Small intestine (tissue), 7 donors: ENCODE measurements around the gene SART3. TPM values are rescaled to one million over a fixed set of nuclear protein-coding genes. Genes with fewer than 3 reads are reported as not detected.

Source experiments
- DNase-seq, 2 donors: peaks; one replicate each; pipeline versions ENCODE4 v3.0.0 to v3.0.0-alpha.2; 2013
- FAIRE-seq: peaks from 2 replicates; lab custom pipeline; 2012; peaks lifted over from hg19 to GRCh38; lab: Jason Lieb, UNC
- H3K27ac ChIP-seq, 3 donors: one replicate each; pipeline ENCODE4 v1.5.1; 2013; ENCODE audit warnings: low read length in 2 of 3, mild to moderate bottlenecking in 2 of 3, control low read depth in 1 of 3, inconsistent platforms in 1 of 3, low read depth in 1 of 3, moderate library complexity in 1 of 3
- H3K27me3 ChIP-seq, 3 donors: one replicate each; pipeline ENCODE4 v1.6.1; 2013; ENCODE audit warnings: low read length in 3 of 3, inconsistent platforms in 1 of 3; ENCODE audit not compliant: control insufficient read depth in 3 of 3, insufficient read depth in 3 of 3
- H3K36me3 ChIP-seq, 3 donors: one replicate each; pipeline ENCODE4 v1.6.1; 2013; ENCODE audit warnings: low read length in 3 of 3, inconsistent platforms in 1 of 3, low read depth in 1 of 3, mild to moderate bottlenecking in 1 of 3, moderate library complexity in 1 of 3; ENCODE audit not compliant: control insufficient read depth in 3 of 3, insufficient read depth in 2 of 3
- H3K4me1 ChIP-seq, 3 donors: one replicate each; pipeline ENCODE4 v1.6.1; 2013; ENCODE audit warnings: low read length in 2 of 3, inconsistent platforms in 1 of 3, low read depth in 1 of 3, mild to moderate bottlenecking in 1 of 3, moderate library complexity in 1 of 3; ENCODE audit not compliant: control insufficient read depth in 3 of 3, insufficient read depth in 2 of 3
- H3K4me3 ChIP-seq, 3 donors: one replicate each; pipeline ENCODE4 v1.5.1; 2013; ENCODE audit warnings: low read length in 3 of 3, control low read depth in 1 of 3, inconsistent platforms in 1 of 3, low read depth in 1 of 3, mild to moderate bottlenecking in 1 of 3, moderate library complexity in 1 of 3
- H3K9me3 ChIP-seq, 2 donors: one replicate each; pipeline ENCODE4 v1.6.1; 2013; ENCODE audit warnings: low read depth in 1 of 2, low read length in 1 of 2; ENCODE audit not compliant: control insufficient read depth in 2 of 2, insufficient read depth in 1 of 2
- WGBS, 3 donors: extraction: QIAGEN DNeasy Blood & Tissue Kit; methylation state at CpG; one replicate each; pipeline ENCODE4 v1.1.7; 2013; 5-methylcytosine and 5-hydroxymethylcytosine counted together
- polyA plus RNA-seq, 4 donors: library from polyadenylated mRNA; stranded (reverse) in 3 of 4; unstranded in 1 of 4; fragments of 200-250 nt in 3 of 4; fragments of 120-200 nt in 1 of 4; gene quantifications; one replicate each; pipeline versions ENCODE4 v1.2.1 to v1.2.3, GENCODE V29; 2013
- donor health status: healthy with polysubstance abuse.
- donor health status: control.
- donor health status: control.
- donor health status: Bipolar disorder and iron deficiency.
- donor health status: healthy.

Gene SART3
- polyA plus RNA-seq, 4 donors = 15.9 to 52.3 (median 19.6) TPM

DNA sequence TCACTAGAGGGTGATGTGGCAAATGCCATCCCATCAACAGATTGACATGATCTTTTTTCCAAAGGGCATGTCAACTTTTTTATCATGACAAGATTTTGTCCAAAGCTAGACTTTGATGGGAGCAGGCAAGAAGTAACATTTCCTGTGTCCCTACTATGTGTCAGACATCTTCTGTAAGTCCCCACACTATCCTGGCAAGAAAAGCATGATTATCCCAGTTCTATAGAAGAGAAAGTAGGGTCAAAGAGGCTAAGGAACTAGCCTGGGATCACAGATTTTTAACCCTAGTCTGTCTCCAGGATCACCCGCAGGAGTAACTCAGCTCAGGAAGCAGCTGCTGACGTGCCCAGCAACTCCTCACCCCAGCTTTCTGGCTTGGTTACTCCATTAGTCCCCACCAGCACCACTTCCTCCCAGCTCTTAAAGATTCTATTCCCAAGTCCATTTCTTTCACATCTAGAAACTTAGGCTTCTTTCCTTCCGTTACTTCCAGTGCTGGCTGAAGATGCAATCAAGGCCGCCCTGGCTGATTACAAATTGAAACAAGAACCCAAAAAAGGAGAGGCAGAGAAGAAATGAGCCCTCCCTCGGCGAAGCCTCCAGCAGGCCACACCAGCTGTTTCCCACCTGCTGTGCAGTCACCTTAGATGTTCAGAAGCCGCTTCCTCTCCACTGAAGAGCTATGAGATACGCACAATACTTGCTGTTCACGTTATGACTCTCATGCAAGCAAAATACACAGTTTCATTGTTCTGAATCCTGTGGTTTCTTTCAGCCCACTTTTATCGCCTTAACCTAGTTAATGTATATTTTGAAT, 7.6 kb upstream of the SART3 start:
- FAIRE-seq (no peak), DNase-seq (peak in 1 of 2 donors; percentile 28)
- peaks cover 0 to 5% (median 3%) of the 10 kb centered on the region in 3 donors for H3K4me1 ChIP-seq
- H3K27me3 ChIP-seq = no peaks in the 10 kb centered on the region
- H3K4me3 ChIP-seq = no peak overlapping the region
- H3K36me3 ChIP-seq = peaks cover 12 to 32% (median 20%) of the 10 kb centered on the region in 3 donors
- WGBS, 3 donors = 59 to 82% (median 60%) methylated on average over 10 of the region's 10 CpGs
- H3K9me3 ChIP-seq = no peaks in the 10 kb centered on the region
- peak overlapping the region; percentile 20 to 91 (median 41) for H3K27ac ChIP-seq

GRCh38 chr12:108567406-108568337, 6.7 kb upstream of the SART3 start:
- WGBS, 3 donors = 68 to 82% (median 74%) methylated on average over 7 of the region's 7 CpGs
- DNase-seq (no peak), FAIRE-seq (no peak)
- H3K4me1 ChIP-seq = peaks cover 0 to 5% (median 3%) of the 10 kb centered on the region in 3 donors
- no peaks in the 10 kb centered on the region for H3K27me3 ChIP-seq
- no peaks in the 10 kb centered on the region for H3K9me3 ChIP-seq
- peak overlapping the region in 2 of 3 donors; percentile 41 to 91 for H3K27ac ChIP-seq
- H3K36me3 ChIP-seq = peaks cover 12 to 32% (median 20%) of the 10 kb centered on the region in 3 donors
- no peak overlapping the region for H3K4me3 ChIP-seq

GRCh38 chr12:108566452-108566851, 5.5 kb upstream of the SART3 start:
- DNase-seq (no peak), FAIRE-seq (no peak)
- H3K27ac ChIP-seq = peak overlapping the region in 1 of 3 donors; percentile 74
- no peak overlapping the region for H3K4me3 ChIP-seq
- 90 to 97% (median 93%) methylated on average over 4 of the region's 4 CpGs for WGBS, 3 donors
- H3K9me3 ChIP-seq = no peaks in the 10 kb centered on the region
- H3K27me3 ChIP-seq = no peaks in the 10 kb centered on the region
- peaks cover 0 to 9% (median 3%) of the 10 kb centered on the region in 3 donors for H3K4me1 ChIP-seq
- H3K36me3 ChIP-seq = peaks cover 12 to 32% (median 20%) of the 10 kb centered on the region in 3 donors

GRCh38 chr12:108565976-108566375, 5.0 kb upstream of the SART3 start:
- Histone ChIP-seq H3K27me3 (no peaks in the 10 kb centered on the region), H3K9me3 (no peaks in the 10 kb centered on the region), H3K27ac (peak overlapping the region in 1 of 3 donors; percentile 64), H3K4me3 (no peak overlapping the region), H3K36me3 (peaks cover 12 to 32% (median 20%) of the 10 kb centered on the region in 3 donors), H3K4me1 (peaks cover 0 to 9% (median 3%) of the 10 kb centered on the region in 3 donors)
- WGBS, 3 donors = 7 to 19% (median 11%) methylated on average over 2 of the region's 2 CpGs
- FAIRE-seq = no peak
- DNase-seq = peak in 1 of 2 donors; percentile 55

DNA sequence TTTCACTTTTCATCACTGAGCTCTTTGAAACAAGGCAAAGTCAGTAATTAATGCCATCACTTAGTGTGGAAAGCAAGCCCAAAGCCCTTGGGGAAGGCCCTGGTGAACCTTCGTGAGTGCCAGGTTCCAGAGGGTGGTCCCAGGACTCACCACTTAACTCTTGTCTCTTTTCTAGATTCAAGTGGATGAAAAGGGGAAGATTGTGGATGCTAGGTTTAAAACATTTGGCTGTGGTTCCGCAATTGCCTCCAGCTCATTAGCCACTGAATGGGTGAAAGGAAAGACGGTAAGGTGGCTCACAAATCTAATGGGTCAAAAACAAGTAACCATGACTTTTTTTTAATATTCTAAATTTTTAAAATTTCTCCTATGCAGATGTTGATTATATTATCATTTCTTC, 4.2 kb upstream of the SART3 start:
- WGBS, 3 donors = 89 to 92% (median 91%) methylated on average over 3 of the region's 3 CpGs
- H3K9me3 ChIP-seq = no peaks in the 10 kb centered on the region
- H3K36me3 ChIP-seq = peaks cover 12 to 32% (median 20%) of the 10 kb centered on the region in 3 donors
- H3K4me1 ChIP-seq = peaks cover 0 to 9% (median 3%) of the 10 kb centered on the region in 3 donors
- no peak for DNase-seq
- no peak for FAIRE-seq
- no peaks in the 10 kb centered on the region for H3K27me3 ChIP-seq
- H3K4me3 ChIP-seq = no peak overlapping the region
- no peak overlapping the region for H3K27ac ChIP-seq

DNA sequence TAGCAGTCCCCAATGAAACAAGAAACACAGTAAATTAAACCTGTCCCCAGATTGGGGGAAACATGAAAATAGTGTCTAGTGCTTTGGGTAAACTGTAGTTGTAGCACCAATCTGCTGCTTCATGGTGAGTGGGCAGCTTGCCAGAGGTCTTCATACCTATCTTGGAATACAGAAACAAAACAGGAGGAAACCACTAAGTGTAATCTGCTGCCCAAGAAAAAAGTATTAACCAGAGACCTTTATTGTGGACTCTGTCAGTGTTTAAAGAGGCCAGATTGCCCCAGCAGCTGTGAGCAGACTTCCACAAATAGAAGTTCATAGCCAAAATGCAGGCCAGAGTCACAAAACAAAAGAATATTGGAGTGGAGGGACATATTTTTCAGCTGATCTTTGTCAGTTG, 3.8 kb upstream of the SART3 start:
- DNase-seq (no peak), FAIRE-seq (no peak)
- peaks cover under 1 to 12% (median 5%) of the 10 kb centered on the region in 3 donors for H3K4me1 ChIP-seq
- no peaks in the 10 kb centered on the region for H3K27me3 ChIP-seq
- H3K36me3 ChIP-seq = peaks cover 12 to 28% (median 20%) of the 10 kb centered on the region in 3 donors
- H3K27ac ChIP-seq = no peak overlapping the region
- H3K4me3 ChIP-seq = no peak overlapping the region
- H3K9me3 ChIP-seq = no peaks in the 10 kb centered on the region

DNA sequence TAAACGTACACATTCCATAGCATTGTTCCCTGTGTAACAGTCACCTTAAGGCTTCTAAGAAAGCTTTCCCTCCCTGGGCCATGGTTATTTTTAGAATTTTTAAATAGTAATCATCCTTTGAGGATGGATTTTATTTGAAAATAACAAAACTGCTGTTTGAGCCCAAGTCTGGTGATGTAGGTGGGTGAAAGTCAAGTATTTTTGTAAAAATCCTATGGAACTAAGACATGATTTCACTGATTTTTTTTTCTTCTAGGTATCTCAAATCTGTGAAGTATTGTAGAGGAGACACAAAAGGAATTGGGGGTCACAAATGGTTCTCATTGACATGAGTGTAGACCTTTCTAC, 2.8 kb upstream of the SART3 start:
- FAIRE-seq (no peak), DNase-seq (no peak)
- 0 to 5% (median 2%) methylated on average over 1 of the region's 1 CpG for WGBS, 3 donors
- Histone ChIP-seq H3K4me3 (peak overlapping the region in 2 of 3 donors; percentile 64 to 99), H3K4me1 (peaks cover 6 to 14% (median 9%) of the 10 kb centered on the region in 3 donors), H3K27ac (no peak overlapping the region), H3K9me3 (no peaks in the 10 kb centered on the region), H3K27me3 (no peaks in the 10 kb centered on the region), H3K36me3 (peaks cover 12 to 27% (median 20%) of the 10 kb centered on the region in 3 donors)
